DOHH2 (cell line): ENCODE data around the gene C1orf146.

Experiments used
- H3F3A ChIP-seq: fragments of 200-600 bp; sonication (generic), shearing (Covaris generic); 2 replicates; pipeline ENCODE4 v1.6.0; 2016; ENCODE audit warnings: antibody characterized with exemption, mild to moderate bottlenecking; ENCODE audit not compliant: control insufficient read depth, insufficient read depth
- H3K27ac ChIP-seq: fragments of 200-600 bp; sonication (generic); 2 replicates; pipeline ENCODE4 v1.5.1; 2014; ENCODE audit warnings: low read depth, mild to moderate bottlenecking, low read length, moderate library complexity
- H3K27me3 ChIP-seq: fragments of 200-600 bp; sonication (generic); 2 replicates; pipeline ENCODE4 v1.6.1; 2014; ENCODE audit warnings: mild to moderate bottlenecking, low read length, mixed read lengths; ENCODE audit not compliant: control insufficient read depth
- H3K36me3 ChIP-seq: fragments of 200-600 bp; sonication (generic); 2 replicates; pipeline ENCODE4 v1.6.1; 2014; ENCODE audit warnings: mild to moderate bottlenecking, low read length, moderate library complexity, mixed read lengths; ENCODE audit not compliant: control insufficient read depth
- H3K4me1 ChIP-seq: fragments of 200-600 bp; sonication (generic); 2 replicates; pipeline ENCODE4 v1.6.1; 2014; ENCODE audit warnings: mild to moderate bottlenecking, low read length, mixed read lengths; ENCODE audit not compliant: control insufficient read depth
- H3K4me2 ChIP-seq: fragments of 200-600 bp; sonication (generic); 2 replicates; pipeline ENCODE4 v1.6.0; 2014; ENCODE audit warnings: mild to moderate bottlenecking, low read length, moderate library complexity
- H3K4me3 ChIP-seq: fragments of 200-600 bp; sonication (generic); 2 replicates; pipeline ENCODE4 v1.5.1; 2014; ENCODE audit warnings: mild to moderate bottlenecking, low read length, mixed read lengths
- H3K79me2 ChIP-seq: fragments of 200-600 bp; sonication (generic); 2 replicates; pipeline ENCODE4 v1.6.1; 2014; ENCODE audit warnings: mild to moderate bottlenecking, low read length, mixed read lengths; ENCODE audit not compliant: control insufficient read depth
- H3K9me2 ChIP-seq: fragments of 200-600 bp; sonication (generic); replicated peaks from 2 replicates; pipeline ENCODE4 v1.6.1; 2014; ENCODE audit warnings: mild to moderate bottlenecking, low read length, mixed read lengths; ENCODE audit not compliant: control insufficient read depth
- H3K9me3 ChIP-seq: fragments of 200-600 bp; sonication (generic); 2 replicates; pipeline ENCODE4 v1.6.1; 2014; ENCODE audit warnings: antibody characterized with exemption, low read length, mixed read lengths; ENCODE audit not compliant: control insufficient read depth, insufficient read depth
- H4K20me1 ChIP-seq: fragments of 200-600 bp; sonication (generic); 2 replicates; pipeline ENCODE4 v1.6.0; 2014; ENCODE audit warnings: low read depth, mild to moderate bottlenecking, antibody characterized with exemption, low read length, moderate library complexity; ENCODE audit not compliant: control insufficient read depth, insufficient read depth
- CTCF ChIP-seq: fragments of 200-600 bp; sonication (generic); IDR thresholded peaks from one replicate; pipeline ENCODE4 v1.5.1; 2014; ENCODE audit warnings: antibody characterized with exemption, mild to moderate bottlenecking, low read depth, low read length; ENCODE audit not compliant: poor library complexity, severe bottlenecking
- EZH2phosphoT487 ChIP-seq: fragments of 200-600 bp; sonication (generic); IDR thresholded peaks from 2 replicates; pipeline ENCODE4 v1.6.1; 2017; ENCODE audit warnings: borderline replicate concordance, mild to moderate bottlenecking, antibody characterized with exemption, low read length, moderate library complexity, mixed read lengths

C1orf146 gene

GRCh38 chr1:92191726-92192125 is 26.0 kb upstream of the C1orf146 start:
- H3K9me2 ChIP-seq = no peaks in the 10 kb centered on the region
- H3K4me1 ChIP-seq = no peaks in the 10 kb centered on the region
- H3K4me2 ChIP-seq = no peak overlapping the region
- no peaks in the 10 kb centered on the region for H3F3A ChIP-seq
- H4K20me1 ChIP-seq = no peaks in the 10 kb centered on the region
- no peak overlapping the region for H3K27ac ChIP-seq
- no peak overlapping the region for H3K4me3 ChIP-seq
- H3K79me2 ChIP-seq = no peaks in the 10 kb centered on the region
- no peaks in the 10 kb centered on the region for H3K27me3 ChIP-seq
- no peaks in the 10 kb centered on the region for H3K36me3 ChIP-seq
- H3K9me3 ChIP-seq = no peaks in the 10 kb centered on the region
- no peak for TF ChIP-seq CTCF
- no peak for TF ChIP-seq EZH2phosphoT487

GRCh38 chr1:92192246-92192645 is 25.5 kb upstream of the C1orf146 start:
- no peaks in the 10 kb centered on the region for H3F3A ChIP-seq
- no peak overlapping the region for H3K4me2 ChIP-seq
- no peaks in the 10 kb centered on the region for H3K27me3 ChIP-seq
- H3K9me2 ChIP-seq = no peaks in the 10 kb centered on the region
- no peaks in the 10 kb centered on the region for H3K36me3 ChIP-seq
- no peak overlapping the region for H3K4me3 ChIP-seq
- TF ChIP-seq CTCF (no peak), EZH2phosphoT487 (no peak)
- H4K20me1 ChIP-seq = no peaks in the 10 kb centered on the region
- no peaks in the 10 kb centered on the region for H3K79me2 ChIP-seq
- no peaks in the 10 kb centered on the region for H3K9me3 ChIP-seq
- H3K4me1 ChIP-seq = no peaks in the 10 kb centered on the region
- H3K27ac ChIP-seq = no peak overlapping the region

GRCh38 chr1:92194511-92194910 is 23.2 kb upstream of the C1orf146 start:
- Histone ChIP-seq H3F3A (no peaks in the 10 kb centered on the region), H3K79me2 (no peaks in the 10 kb centered on the region), H4K20me1 (no peaks in the 10 kb centered on the region), H3K9me3 (no peaks in the 10 kb centered on the region), H3K36me3 (no peaks in the 10 kb centered on the region), H3K27me3 (no peaks in the 10 kb centered on the region), H3K27ac (no peak overlapping the region), H3K4me1 (no peaks in the 10 kb centered on the region), H3K4me3 (no peak overlapping the region), H3K4me2 (no peak overlapping the region), H3K9me2 (no peaks in the 10 kb centered on the region)
- TF ChIP-seq CTCF (no peak), EZH2phosphoT487 (no peak)

- no peak overlapping the region for H3K4me3 ChIP-seq
- no peaks in the 10 kb centered on the region for H3F3A ChIP-seq
- no peaks in the 10 kb centered on the region for H3K36me3 ChIP-seq
- H3K27ac ChIP-seq = no peak overlapping the region
- H4K20me1 ChIP-seq = no peaks in the 10 kb centered on the region
- H3K9me3 ChIP-seq = 0 out of 2 replicates have a peak, but pooled peaks cover 3% of the 10 kb centered on the region
- no peak overlapping the region for H3K4me2 ChIP-seq
- H3K27me3 ChIP-seq = no peaks in the 10 kb centered on the region
- H3K79me2 ChIP-seq = no peaks in the 10 kb centered on the region
- H3K9me2 ChIP-seq = no peaks in the 10 kb centered on the region
- peaks cover 5% of the 10 kb centered on the region for H3K4me1 ChIP-seq
- TF ChIP-seq EZH2phosphoT487 (no peak), CTCF (no peak)
Measured at GRCh38 chr1:92201973-92202372, 15.7 kb upstream of the C1orf146 start.
